Esophagus squamous epithelium (tissue), 4 donors: ENCODE results near the gene FGF3.

Source experiments
- CTCF ChIP-seq, 6 experiments: fragments of 450-650 bp in 4 of 6; fragments of 200-600 bp in 2 of 6; sonication (generic) in 2 of 6; IDR thresholded peaks; one replicate each; pipeline ENCODE4 v1.5.1; 2016 to 2019; ENCODE audit warnings: antibody characterized with exemption in 6 of 6, mild to moderate bottlenecking in 4 of 6, moderate library complexity in 4 of 6
- POLR2A ChIP-seq, 4 donors: fragments of 450-650 bp; IDR thresholded peaks; one replicate each; pipeline ENCODE4 v1.6.1; 2017; ENCODE audit warnings: antibody characterized with exemption in 4 of 4, mild to moderate bottlenecking in 4 of 4, moderate library complexity in 3 of 4

DNA sequence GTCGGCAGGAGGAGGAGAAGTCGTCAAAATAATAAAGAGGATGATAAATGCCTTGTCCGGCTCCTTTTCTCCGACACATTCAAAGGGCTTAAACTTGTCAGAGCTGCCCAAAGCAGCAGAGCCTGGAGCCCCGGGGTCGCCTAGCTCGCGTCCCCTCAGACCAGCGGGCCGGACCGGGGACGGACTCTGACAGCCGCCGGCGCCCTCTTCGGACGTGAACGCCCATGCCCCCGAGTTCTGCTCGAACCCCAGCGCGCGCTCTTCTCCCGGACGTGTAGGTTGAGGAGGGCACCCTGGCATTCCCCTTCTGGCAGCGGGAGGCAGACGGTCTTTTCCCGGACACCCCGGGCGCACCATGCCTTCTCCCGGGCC, 999 bp downstream of the FGF3 start:
- no peak for TF ChIP-seq CTCF (IDR thresholded peaks at IDR 0.05)
- no peak for TF ChIP-seq POLR2A (IDR thresholded peaks at IDR 0.05)
